WERI-Rb-1 (cell line): ENCODE data around the gene PHLDB2.

Experiments used
- DNase-seq: peaks from one replicate; pipeline ENCODE4 v3.0.0-alpha.2; 2020
- H3K27ac ChIP-seq: fragments of 250-450 bp; sonication (Bioruptor Pico); 2 replicates; pipeline ENCODE4 v1.5.1; 2020; ENCODE audit warnings: mild to moderate bottlenecking, moderate library complexity
- H3K27me3 ChIP-seq: fragments of 250-450 bp; sonication (Bioruptor Pico); 2 replicates; pipeline ENCODE4 v1.5.1; 2021; ENCODE audit warnings: mild to moderate bottlenecking, low read depth, moderate library complexity; ENCODE audit not compliant: insufficient read depth, severe bottlenecking
- H3K36me3 ChIP-seq: fragments of 250-450 bp; sonication (Bioruptor Pico); 2 replicates; pipeline ENCODE4 v1.5.1; 2020; ENCODE audit warnings: mild to moderate bottlenecking, moderate library complexity
- H3K4me3 ChIP-seq: 2 replicates; pipeline ENCODE4 v1.5.1; 2011; ENCODE audit warnings: low read depth, mild to moderate bottlenecking, control low read depth, low read length
- H3K9me3 ChIP-seq: fragments of 250-450 bp; sonication (Bioruptor Pico); 2 replicates; pipeline ENCODE4 v1.5.1; 2021; ENCODE audit warnings: mild to moderate bottlenecking, moderate library complexity; ENCODE audit not compliant: severe bottlenecking
- TF ChIP-seq, protein P1 (sequence below): IDR thresholded peaks from 2 replicates; pipeline ENCODE4 v1.5.1; 2011; ENCODE audit warnings: low read depth, mild to moderate bottlenecking, control low read depth, inconsistent platforms, low read length

PHLDB2 gene

DNA sequence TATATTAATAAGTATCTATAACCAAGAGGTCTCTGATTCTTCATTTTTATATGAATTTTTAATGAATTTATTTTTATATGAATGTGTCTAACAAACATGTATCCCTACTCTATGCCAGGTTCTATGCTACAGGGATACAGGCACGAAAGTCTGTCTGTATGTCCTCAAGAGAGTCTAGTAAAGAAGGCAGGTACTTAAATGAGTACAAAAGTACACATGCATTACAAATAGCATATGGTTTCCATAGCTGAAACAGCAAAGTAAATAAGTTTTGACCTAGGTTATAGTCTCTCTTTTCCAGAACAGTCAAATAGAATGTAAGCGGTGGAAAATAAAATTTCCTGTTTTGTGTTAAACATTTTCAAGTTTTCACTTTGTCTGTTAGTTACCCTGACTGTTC is 106.4 kb downstream of the PHLDB2 start:
- H3K27me3 ChIP-seq: no peaks in the 10 kb centered on the region
- H3K27ac ChIP-seq: no peak overlapping the region
- TF ChIP-seq, protein P1, sequence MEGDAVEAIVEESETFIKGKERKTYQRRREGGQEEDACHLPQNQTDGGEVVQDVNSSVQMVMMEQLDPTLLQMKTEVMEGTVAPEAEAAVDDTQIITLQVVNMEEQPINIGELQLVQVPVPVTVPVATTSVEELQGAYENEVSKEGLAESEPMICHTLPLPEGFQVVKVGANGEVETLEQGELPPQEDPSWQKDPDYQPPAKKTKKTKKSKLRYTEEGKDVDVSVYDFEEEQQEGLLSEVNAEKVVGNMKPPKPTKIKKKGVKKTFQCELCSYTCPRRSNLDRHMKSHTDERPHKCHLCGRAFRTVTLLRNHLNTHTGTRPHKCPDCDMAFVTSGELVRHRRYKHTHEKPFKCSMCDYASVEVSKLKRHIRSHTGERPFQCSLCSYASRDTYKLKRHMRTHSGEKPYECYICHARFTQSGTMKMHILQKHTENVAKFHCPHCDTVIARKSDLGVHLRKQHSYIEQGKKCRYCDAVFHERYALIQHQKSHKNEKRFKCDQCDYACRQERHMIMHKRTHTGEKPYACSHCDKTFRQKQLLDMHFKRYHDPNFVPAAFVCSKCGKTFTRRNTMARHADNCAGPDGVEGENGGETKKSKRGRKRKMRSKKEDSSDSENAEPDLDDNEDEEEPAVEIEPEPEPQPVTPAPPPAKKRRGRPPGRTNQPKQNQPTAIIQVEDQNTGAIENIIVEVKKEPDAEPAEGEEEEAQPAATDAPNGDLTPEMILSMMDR: no peak
- H3K4me3 ChIP-seq: no peak overlapping the region
- no peaks in the 10 kb centered on the region for H3K36me3 ChIP-seq
- no peak for DNase-seq
- H3K9me3 ChIP-seq: no peaks in the 10 kb centered on the region

DNA sequence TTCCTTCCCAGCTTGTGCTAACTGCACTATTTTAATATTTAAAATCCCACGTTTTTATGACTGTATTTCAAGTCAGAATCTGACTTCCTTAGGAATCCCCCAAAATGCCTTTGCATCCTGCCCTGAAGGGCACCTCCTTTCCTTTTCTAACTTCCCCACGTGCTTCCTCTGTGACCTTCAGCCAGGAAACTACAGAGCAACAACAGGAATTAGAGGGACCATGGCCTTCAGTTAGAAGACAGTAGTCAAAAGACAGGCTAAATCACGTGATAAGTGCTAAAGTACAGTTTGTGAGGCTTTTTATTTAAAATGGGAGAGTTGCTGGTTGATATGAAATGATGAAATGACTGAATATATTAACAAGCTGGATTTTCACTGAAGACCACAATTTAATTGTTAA is 108.0 kb downstream of the PHLDB2 start:
- no peak overlapping the region for H3K4me3 ChIP-seq
- H3K27ac ChIP-seq: no peak overlapping the region
- H3K9me3 ChIP-seq: no peaks in the 10 kb centered on the region
- no peak for DNase-seq
- TF ChIP-seq, protein P1: no peak
- no peaks in the 10 kb centered on the region for H3K27me3 ChIP-seq
- H3K36me3 ChIP-seq: no peaks in the 10 kb centered on the region

DNA sequence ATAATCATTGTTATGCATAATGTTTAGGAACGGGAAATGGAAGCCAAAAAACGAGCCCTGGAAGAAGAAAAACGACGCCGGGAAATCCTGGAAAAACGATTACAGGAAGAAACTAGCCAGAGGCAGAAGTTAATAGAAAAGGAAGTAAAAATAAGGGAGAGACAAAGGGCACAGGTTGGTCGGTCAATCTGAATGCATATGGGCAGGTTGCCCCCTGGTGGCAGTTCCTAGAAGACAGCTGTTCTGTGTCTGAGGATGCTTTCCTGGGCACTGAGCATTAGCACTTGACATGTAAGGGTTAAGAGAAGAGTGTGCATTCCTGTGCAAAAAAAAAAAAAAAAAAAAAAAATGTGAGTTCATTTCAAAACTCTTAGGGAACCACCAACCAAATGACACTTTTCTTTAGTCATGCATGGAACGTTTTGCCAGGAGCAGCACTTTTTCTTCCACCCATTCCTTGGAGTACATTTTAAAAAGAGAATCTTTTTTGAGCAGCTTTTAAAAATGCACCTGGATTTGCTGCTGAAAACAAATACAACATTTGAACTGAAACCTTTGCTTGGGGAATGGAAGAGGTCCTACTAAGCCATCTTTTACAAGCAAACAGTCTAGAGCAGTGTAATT is 108.7 kb downstream of the PHLDB2 start:
- Histone ChIP-seq H3K36me3 (no peaks in the 10 kb centered on the region), H3K27ac (no peak overlapping the region; the same call in 1 of the 2 replicates), H3K9me3 (no peaks in the 10 kb centered on the region), H3K4me3 (no peak overlapping the region), H3K27me3 (no peaks in the 10 kb centered on the region)
- peak; percentile 86 for DNase-seq
- TF ChIP-seq, protein P1: peak; percentile 90

DNA sequence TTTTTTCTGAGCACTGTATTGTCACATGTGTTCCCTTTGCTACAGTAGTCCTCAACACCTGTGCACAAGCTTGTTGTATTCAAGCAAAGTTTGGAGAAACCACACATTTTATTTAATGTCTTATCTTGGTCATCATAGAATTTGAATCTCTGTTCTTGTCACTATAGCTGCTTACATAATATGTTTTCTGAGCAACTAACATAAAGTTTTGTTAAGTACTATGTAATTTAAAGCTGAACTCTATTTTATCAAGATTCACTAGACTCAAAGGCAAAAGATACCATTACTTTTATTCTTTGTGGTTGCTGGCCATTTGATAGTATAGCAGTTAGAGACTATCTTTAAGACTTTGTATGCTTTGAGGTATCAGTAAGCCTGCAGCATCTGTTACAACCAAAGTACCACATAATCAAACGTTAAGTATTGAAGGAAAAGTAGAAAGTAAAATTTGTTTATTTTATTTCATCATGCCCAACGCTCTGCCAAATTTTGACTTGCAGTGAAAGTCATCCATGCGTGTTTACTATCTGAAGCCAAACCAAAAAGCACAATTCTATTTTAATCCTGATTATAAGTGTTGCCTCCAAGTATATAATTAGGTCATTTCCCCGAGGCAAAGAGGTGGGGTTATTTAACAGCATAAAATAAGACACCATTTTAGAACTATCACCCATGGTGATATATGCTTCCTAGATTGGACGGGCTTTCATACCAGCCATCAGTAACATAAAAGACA is 109.4 kb downstream of the PHLDB2 start:
- Histone ChIP-seq H3K36me3 (no peaks in the 10 kb centered on the region), H3K27me3 (no peaks in the 10 kb centered on the region), H3K4me3 (no peak overlapping the region), H3K9me3 (no peaks in the 10 kb centered on the region), H3K27ac (no peak overlapping the region)
- no peak for DNase-seq
- TF ChIP-seq, protein P1: no peak

DNA sequence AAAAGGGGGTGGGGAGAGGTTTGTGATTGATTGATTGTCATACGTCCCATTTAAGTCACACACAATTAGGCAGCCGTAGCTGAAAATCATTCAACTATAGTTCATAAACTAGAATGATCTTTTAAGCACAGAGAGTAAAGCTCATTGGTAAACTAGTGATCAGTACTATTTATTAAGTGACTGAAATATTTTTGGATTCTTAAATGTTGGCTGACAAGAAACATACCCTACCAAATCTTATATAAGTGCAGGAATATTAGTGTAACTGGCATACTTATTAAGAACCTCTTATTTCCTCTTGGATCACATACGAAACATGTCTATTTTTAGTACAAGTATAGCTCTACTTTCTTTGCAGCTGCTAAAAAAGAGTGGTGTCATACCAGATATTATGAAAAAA is 111.3 kb downstream of the PHLDB2 start:
- Histone ChIP-seq H3K36me3 (no peaks in the 10 kb centered on the region), H3K27ac (no peak overlapping the region), H3K4me3 (no peak overlapping the region), H3K27me3 (no peaks in the 10 kb centered on the region), H3K9me3 (no peaks in the 10 kb centered on the region)
- DNase-seq: no peak
- TF ChIP-seq, protein P1: no peak
